ENCODE measurements around the gene MAP3K9.

Gene MAP3K9

DNA sequence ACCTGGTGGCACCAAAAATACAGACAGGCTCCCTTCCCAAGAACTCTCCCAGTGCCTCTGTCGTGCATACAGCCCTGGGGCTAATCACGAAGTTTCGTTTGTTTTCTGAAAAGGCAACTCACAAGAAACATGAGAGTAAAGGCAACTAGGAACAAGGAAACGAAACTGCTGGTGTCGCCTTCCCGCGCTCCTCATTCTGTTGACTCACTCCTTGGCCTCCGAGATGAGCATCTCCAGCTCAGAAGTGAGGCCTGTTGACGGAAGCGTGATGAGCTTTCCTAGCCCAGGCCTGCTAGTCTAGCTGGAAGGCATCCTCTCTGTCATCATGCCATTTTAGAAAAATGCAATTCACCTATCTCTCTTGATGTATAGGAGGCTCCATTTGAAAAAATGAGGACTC, 117.1 kb downstream of the MAP3K9 start:
- no peak overlapping the region for H3K4me3 ChIP-seq (ENCODE audit: low read depth, low read length)
- in situ Hi-C loops (cut with HindIII; ENCODE audit: low sequenced_read_pairs): no loop called here
- TF ChIP-seq, protein P1, sequence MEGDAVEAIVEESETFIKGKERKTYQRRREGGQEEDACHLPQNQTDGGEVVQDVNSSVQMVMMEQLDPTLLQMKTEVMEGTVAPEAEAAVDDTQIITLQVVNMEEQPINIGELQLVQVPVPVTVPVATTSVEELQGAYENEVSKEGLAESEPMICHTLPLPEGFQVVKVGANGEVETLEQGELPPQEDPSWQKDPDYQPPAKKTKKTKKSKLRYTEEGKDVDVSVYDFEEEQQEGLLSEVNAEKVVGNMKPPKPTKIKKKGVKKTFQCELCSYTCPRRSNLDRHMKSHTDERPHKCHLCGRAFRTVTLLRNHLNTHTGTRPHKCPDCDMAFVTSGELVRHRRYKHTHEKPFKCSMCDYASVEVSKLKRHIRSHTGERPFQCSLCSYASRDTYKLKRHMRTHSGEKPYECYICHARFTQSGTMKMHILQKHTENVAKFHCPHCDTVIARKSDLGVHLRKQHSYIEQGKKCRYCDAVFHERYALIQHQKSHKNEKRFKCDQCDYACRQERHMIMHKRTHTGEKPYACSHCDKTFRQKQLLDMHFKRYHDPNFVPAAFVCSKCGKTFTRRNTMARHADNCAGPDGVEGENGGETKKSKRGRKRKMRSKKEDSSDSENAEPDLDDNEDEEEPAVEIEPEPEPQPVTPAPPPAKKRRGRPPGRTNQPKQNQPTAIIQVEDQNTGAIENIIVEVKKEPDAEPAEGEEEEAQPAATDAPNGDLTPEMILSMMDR (IDR thresholded peaks at IDR 0.05; ENCODE audit: low read depth, low read length, missing control alignments): no peak
- no peak for DNase-seq (ENCODE audit: low read depth)

DNA sequence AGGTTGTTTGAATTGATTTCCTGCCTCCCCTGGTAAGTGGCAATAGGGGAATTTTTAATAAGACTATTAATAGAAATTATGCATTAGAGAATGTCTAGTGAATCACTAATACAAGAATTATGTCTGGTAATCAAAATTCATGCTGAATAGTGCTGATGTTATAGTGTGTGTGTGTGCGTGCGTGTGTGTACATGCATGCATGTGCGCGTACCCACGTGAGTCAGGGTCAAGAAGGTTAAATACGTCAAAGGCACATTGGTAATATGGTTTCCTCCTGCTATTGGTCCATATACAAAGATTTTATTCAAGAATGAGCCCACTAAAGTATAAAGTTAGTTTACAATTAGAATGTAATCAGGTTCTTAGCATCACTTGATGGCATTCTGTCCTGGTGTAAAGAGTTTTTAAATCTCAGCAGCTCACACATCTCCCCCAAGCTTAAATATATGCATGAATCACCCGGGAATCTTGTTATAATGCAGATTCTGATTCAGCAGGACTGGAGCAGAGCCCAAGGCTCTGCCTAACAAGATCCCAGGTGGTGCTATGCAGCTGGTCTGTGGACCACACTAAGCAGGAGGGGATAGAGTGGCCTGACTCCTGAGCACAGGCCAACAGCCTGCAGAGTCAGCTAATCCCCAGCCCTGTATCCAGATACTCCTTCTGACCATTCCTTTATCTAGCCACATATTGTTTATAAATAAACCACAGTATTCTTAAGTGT, 123.7 kb downstream of the MAP3K9 start:
- DNase-seq (ENCODE audit: low read depth): peak; percentile 19
- in situ Hi-C loops (cut with HindIII; ENCODE audit: low sequenced_read_pairs): no loop called here
- no peak overlapping the region for H3K4me3 ChIP-seq (ENCODE audit: low read depth, low read length)
- TF ChIP-seq, protein P1 (IDR thresholded peaks at IDR 0.05; ENCODE audit: low read depth, low read length, missing control alignments): no peak

DNA sequence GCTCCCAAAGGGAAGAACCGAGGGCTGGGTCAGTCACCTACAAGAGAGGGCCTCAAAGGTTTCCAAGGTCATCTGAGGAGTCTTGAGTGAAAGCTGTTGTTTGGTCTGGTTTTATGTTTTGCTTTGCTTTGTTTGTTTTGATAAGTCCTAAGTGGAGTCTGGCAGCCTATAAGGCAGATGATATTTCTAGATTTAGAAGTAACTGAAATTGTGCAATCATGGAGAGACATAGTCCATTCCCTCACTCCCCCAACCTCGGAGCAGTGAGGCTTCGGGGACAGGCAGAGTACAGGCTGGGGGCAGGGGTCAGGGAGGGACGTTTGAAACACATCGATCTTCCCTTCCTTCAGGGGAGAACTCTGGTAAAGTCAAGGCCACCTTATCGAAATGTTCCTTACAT, 125.3 kb downstream of the MAP3K9 start:
- in situ Hi-C loops (cut with HindIII; ENCODE audit: low sequenced_read_pairs): no loop called here
- TF ChIP-seq, protein P1 (IDR thresholded peaks at IDR 0.05; ENCODE audit: low read depth, low read length, missing control alignments): no peak
- no peak for DNase-seq (ENCODE audit: low read depth)
- H3K4me3 ChIP-seq (ENCODE audit: low read depth, low read length): no peak overlapping the region

DNA sequence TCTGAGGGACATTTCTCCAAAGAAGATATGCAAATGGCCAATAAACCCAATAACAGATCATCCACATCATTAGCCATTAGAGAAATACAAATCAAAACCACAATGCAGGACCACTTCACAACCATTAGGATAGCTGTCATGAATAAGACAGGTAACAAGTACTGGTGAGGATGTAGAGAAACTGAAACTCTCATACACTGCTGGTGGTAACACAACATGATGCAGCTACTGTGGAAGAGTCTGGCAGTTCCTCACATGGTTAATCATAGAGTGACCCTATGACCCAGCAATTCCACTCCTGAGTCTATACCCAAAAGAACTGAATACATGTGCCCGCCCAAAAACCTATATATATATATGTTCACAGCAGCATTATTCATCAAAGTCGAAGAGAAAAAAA, 128.6 kb downstream of the MAP3K9 start:
- no peak for DNase-seq (ENCODE audit: low read depth)
- H3K4me3 ChIP-seq (ENCODE audit: low read depth, low read length): no peak overlapping the region
- TF ChIP-seq, protein P1 (IDR thresholded peaks at IDR 0.05; ENCODE audit: low read depth, low read length, missing control alignments): no peak
- in situ Hi-C loops (cut with HindIII; ENCODE audit: low sequenced_read_pairs): no loop called here

DNA sequence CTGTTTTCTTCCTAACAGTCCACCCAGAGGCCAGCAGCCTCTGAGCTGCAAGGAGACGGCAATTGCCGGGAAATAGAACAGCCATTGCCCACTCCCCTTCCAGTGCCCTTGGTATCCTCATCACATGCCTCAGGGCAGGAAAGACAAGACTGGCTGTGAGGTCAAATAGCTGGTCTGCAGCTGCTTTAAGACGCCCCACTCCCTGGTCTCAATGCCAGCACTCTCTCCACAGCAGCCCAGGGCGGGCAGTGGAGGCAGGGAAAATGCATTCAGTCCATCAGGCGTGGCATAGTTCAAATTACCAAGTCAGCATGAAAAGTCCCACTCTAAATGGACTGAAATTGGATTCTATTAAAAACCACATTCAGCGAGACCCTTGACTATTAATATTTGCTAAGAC, 132.0 kb downstream of the MAP3K9 start:
- in situ Hi-C loops (cut with HindIII; ENCODE audit: low sequenced_read_pairs): no loop called here
- TF ChIP-seq, protein P1 (IDR thresholded peaks at IDR 0.05; ENCODE audit: low read depth, low read length, missing control alignments): no peak
- H3K4me3 ChIP-seq (ENCODE audit: low read depth, low read length): no peak overlapping the region
- DNase-seq (ENCODE audit: low read depth): no peak

Measured in astrocyte of the cerebellum (primary cell).